HG03575 (cell line): Measurements from ENCODE around the gene ZRANB2.

Source experiments
- ATAC-seq: cut with Tn5 transposase; IDR thresholded peaks from one replicate; pipeline ENCODE4 v1.9.1; 2021; ENCODE audit not compliant: unreplicated experiment, insufficient number of reproducible peaks, low FRiP score; ENCODE audit errors: extremely low read depth

Gene ZRANB2

DNA sequence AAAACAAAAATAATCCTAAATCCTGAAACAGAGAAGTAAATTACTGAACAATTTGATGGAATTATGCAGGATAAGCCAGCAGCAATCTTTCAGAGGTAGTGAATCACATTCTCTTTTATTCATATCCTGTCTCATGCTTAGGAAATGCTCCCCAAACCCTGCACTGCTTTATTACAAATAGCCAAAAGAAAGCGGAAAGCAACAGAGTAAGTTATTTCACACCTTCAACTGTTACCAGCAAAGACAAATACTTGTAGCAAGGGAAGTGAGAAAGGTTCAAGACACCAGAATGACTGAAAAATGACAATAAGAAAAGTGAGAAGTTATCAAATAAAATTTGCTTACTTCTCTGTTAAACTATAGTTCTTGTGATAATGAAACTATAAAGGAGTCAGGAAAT lies 6.2 kb downstream of the ZRANB2 start:
- ATAC-seq = no peak

DNA sequence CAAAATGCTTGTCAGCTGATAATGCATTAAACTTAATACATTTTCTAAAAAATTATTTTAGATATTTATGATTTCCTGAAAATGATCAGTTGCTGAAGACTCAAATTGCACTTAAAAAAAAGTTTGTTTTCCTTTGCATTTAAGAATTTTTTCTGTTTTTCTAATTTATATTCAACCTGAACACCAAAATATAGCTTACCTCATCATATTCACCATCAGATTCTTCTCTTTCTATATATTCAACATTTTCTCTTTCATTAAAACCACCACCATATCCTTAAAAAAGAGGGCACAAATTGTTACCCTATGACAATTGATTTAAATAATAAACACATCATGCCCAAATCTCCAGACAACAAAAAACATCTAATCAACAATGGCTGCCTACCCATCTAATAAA lies 8.6 kb downstream of the ZRANB2 start:
- ATAC-seq = no peak

DNA sequence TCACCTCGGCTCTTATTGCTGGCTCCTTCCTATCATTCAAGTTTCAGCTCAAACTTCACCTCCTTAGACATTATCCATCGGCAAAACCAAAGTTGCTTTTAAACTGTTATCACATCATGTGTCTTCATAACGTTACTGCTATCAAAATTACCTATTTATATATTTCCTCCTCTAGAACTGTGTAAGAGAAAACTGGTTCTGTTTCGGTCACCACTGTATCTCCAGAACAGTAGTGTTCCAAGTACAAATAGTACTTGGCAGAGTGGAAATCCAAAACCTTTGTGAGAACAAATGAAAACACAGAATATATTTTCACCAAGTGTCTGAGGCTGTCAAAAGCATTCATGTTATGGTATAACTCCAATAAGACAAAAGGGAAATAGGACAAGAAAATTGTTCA lies 9.1 kb downstream of the ZRANB2 start:
- no peak for ATAC-seq

DNA sequence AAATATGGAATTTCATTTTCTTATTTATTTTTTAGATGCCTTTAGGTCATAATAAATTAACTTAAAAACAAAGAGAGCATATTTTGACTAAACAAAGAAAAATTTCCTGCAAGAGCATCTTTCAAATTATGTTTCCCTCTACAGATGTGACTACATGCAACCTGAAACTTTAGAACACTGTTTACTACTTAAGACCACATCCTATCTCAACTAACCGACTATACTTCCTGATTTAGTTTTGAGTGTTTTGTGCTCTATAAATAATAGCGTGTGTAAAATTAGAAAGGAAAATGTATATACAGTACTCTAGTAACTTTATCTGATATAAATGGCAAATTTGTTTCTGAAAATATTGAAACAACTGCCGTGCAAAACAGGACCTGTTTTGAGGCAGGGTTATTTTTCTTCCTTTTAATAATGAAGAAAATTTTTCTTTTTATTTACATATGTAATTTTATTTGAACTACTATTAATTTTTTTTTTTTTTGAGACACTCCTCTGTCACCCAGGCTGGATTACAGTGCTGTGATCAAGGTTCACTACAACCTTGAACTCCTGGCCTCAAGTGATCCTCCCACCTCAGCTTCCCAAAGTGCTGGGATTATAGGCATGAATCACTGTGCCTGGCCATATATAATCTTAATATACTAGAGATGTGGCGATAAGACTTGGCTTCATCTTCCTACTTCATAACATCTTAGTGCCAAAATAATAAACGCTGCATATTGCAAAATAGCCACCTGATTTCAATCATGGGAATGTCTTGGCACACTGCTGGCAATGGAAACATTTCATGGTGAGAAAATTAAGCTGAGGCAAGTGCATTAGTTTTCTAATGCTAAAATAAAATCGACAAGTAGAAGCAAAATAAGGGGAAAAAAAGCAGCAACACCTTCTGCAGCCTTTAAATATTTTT lies 12.3 kb downstream of the ZRANB2 start:
- peak; percentile 98 for ATAC-seq

DNA sequence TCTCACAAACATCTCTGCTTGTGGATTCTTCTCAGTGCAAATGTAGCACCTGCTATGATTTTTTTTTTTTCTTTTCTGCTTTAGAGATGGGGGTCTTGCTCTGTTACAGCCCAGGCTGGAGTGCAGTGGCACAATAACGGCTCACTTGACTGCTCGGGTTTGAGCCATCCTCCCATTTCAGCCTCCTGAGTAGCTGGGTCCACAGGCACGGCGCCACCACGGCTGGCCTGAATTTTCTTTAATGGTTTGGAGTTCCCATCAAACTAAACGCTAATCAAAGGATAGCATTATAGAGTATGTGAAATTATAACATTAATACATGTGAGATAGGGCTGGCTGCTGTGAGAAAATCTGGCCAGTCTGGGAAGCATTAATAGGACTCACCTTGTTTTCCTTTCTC lies 26.0 kb downstream of the ZRANB2 start:
- no peak for ATAC-seq

DNA sequence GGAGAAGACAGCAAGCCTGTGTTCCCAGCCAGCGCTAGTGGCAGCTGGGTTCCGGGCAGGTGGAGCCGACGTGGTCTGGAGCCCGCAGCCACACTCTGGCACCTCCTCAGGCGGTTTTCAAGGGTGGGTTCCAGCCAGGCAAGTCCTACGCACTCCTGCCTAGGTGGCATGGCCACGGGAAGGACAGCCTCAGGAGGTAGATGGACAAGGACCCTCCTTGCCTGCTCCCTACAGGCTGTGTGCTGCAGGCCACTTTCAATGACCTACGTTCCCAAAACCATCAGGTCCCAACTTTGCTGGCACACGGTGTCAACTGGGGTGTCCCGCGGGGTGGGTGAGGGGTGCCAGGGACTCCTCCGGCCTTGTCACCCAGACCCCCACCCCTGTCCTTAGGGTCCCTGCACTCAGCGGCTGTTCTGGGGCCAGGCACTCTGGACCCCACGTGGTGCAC lies 26.5 kb downstream of the ZRANB2 start:
- no peak for ATAC-seq

DNA sequence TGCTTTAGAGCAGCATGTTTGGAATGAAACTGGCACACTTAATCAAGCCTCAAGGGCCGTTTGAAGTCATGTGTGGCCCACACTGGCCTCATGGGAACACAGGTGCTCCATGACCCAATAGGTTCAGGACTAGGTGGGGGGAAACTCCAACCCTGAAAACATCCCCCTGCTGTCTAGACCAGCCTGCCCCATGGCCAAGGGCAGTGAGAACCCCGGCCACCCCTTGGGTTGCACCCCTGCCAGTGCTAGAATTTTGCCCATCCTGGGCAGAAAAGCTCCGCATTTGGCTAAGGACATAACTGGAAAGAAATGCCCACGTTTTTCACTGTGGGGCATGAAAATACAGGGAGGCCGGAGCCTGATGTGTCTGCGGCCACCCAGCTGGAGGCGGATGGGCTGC lies 27.1 kb downstream of the ZRANB2 start:
- no peak for ATAC-seq

DNA sequence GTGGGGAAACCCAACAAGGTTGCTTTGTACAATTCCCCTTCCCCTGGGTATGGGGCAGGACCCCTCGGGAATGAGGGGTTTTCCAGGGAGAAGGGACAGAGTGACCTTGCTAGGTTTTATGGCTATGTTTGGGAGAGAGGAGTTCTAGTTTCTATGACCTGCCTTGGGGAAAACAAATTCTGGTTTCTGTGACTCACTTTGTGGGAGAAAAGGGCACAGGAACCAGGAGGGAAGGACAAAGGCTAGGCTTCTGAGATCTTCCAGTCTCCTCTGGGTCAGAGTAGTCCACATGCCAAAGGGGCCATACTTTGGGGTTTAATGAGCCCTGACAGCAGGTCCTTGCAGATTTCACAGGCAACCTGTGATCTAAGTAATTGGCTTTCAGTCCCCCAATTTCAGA lies 27.7 kb downstream of the ZRANB2 start:
- no peak for ATAC-seq

DNA sequence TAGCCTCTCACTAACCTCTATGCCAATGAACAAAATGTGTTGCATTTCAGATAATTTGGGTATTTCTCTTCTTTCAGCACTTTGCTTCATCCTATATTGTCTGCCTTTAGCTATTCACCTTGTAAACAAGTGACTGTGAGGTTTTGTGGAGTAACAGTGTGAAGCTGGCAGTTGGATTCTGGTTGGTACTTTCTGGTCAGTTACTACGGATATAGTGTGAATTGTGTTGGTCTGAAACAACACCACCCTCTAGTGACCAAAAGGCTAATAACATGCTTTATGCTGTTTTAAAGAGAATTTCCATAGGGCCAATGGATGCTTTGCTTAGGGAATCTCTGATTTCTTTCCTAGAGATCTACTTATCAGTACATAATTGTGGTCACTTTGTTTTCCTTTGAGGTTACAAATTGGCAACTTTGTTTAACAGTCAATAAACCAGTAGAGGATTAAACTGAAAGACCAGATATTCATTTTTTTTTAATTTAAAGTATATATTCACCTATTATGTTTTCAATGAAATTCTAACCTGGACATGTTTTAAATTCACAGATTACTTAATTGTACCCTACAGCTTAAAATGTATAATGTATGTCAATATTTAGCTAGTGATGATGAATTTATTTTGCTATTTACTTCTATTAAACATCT lies 30.8 kb downstream of the ZRANB2 start:
- peak; percentile 52 for ATAC-seq

DNA sequence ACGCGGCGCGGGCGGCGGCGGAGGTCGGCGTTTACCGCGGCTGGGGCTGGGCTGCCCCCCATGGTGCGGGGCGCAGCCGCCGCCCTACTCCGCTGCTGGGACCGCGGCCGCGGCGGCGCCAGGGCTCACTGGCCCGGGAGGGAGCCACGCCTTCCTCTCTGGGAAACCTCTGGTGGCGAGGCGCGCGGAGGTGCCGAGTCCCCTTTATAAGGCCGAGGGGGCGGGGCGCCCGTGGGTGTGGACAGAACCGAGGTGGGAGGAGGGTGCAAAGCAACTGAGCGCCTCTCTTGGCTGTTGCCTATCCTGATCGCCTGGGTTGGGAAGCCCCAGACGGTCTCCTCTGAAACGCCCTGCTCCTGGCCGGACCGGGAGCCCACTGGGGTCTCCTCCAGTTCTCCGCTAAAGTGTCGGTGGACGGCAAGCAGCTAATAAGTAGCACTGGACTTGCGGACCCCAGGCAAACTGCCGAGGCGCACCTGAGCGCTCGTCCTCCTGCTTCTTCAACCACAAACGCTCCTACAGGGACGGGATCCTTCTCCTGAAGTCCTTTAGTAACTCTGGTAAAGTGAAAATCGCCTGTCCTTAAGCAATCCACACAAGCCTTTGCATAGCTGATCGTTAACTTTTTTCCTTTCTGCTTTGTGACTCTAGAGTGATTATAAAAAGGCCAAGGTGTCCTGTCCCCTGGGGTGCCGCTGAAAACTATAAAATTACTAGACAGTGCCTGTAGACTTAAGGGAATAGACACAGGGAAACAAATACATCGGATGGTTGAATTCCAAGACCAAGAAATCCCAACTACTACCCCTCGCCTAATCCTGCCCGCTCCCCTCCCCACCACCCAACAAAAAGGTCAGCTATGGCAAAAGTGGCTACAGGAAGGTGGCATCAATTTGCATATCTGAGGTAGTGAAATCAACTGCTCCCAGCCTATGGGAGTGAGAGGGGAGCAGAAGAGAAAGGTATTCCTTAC lies 32.9 kb downstream of the ZRANB2 start, which contains the start of gene PTGER3:
Gene PTGER3, minus strand, starts transcription at position 182 of the 973 bp plus-strand sequence. CDS start 239 bp downstream, outside the sequence.
- ATAC-seq = no peak

DNA sequence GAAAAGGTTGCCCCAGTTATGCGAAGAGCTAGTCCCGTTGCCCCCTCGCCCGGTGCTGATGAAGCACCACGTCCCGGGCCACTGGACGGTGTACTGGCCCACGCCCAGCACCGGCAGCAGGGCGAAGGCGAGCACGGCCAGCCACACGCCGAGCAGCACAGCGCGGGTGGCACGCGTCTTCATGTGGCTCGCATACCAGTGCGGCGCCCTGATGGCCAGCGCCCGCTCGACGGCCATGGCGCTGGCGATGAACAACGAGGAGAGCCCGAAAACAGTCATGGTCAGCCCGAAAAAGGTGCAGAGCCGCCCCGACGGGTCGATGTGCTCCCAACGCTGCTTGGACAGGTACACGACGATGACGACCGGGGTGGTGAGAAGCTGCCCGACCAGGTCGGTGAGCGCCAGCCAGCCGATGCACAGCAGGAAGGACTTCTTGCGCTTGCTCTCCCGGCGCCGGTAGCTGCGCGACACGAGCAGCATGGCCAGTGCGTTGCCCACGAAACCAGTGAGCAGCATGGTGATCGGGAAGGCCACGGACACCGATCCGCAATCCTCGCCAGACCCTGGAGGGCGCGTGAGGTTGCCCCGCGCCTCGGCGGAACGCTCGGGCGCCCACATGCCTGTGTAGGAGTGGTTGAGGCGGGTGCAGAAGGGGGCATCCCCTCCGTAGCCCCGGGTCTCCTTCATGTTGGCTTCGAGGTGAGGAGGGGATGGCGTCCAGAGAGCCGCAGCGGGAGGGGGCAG lies 33.8 kb downstream of the ZRANB2 start:
- ATAC-seq = no peak

DNA sequence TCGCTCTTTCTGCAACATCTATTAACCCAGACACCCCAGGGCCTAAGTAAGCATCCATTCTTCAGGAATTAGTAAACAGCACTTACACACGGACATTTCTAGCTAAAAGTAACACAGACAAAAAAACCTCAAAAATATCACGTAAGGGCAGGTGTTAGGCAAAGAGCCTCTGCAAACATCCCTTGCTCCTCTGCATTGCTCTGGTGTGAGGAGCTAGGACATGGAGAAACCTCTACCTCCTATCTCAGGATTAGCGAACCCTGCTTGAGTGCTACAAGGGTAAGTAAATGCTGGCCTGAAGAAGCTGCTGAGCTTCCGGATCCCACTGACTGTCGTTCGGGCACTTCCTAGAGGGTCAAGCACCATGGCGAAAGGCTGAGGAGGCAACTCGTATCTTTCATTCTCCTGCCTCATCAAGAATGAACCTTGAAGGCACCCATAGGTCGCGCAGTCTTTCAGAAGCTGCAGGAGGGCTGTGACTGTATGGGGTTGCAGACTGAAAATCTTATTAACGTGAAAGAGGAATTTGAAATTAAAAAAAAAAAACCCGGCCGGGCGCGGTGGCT lies 35.3 kb downstream of the ZRANB2 start:
- no peak for ATAC-seq

DNA sequence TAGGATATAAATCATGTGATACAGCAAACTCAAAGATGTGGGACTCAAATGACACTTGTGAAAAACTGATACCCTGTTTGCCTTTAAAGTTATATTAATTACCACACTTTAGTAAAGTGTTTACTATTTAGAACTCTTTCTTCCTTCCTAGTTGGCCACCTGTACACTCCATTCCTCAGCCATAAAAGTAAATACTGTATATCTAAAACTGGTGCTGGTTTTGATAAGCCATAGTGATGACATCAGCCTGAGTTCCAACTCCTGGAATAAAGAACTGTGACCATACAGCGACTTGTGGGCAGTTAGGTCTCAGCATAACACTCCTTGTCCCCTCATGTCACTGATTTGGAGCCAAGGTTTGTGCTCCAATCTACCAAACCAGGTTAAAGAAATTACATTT lies 36.0 kb downstream of the ZRANB2 start:
- ATAC-seq = no peak

DNA sequence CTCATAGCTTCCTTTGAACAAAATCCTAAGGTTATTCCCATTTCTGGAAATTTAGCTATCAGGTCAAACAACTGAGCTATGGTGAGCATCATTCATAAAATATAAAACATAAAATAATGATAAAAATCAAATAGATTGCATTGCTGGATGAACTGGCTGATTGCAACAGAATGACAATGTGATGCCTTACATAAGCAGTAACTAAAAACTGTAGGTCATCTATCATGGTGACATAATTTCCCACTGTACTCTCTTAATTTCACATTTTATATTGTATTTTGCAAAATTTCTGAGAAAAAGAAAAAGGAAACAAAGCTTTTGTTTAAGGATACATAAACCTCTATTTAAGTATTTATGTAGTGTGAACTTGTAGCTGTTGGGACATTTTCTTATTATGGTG lies 37.8 kb downstream of the ZRANB2 start:
- no peak for ATAC-seq

DNA sequence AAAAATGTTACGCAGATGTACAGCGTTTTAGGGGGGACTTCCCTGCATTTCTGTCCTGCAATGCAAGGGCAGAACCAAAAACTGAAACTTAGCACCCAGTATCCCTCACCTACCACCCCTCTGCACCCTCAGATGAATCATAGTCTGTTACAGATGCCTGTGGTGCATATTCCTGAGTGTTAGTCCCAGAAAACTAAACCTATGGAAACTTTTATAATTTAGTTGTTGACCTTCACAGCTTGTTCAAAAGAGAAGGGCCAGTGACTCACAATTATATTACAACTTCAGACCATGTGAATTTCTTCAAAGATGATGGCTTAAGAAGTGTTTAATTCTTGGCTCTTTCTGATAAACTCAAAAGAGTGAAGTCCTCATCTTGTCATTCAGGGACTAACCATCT lies 39.0 kb downstream of the ZRANB2 start:
- no peak for ATAC-seq

DNA sequence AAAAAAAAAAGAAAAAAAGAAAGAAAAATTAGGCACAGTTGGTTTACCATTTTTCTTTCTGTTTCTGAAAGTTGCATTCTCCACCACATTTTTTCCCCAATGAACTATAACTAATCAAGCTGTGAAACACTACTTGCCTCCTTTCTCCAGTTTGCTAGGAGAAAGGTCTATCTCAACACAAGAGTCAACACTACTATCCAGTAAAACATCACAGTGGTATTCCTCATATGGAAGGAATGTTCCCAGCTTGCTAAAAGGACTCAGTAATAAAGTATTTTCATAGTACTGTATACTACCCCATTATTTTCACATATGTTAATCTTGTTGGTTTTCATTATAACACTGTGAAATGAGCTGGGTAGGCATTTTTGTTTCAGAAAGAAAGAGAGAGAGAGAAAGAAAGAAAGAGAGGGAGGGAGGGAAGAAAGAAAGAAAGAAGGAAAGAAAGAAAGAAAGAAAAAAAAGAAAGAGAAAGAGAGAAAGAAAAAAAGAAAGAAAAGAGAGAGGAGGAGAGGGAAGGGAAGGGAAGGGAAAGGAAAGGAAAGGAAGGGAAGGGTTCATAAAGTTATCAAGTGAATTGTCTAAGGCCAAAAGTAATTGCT lies 41.1 kb downstream of the ZRANB2 start:
- ATAC-seq = no peak

DNA sequence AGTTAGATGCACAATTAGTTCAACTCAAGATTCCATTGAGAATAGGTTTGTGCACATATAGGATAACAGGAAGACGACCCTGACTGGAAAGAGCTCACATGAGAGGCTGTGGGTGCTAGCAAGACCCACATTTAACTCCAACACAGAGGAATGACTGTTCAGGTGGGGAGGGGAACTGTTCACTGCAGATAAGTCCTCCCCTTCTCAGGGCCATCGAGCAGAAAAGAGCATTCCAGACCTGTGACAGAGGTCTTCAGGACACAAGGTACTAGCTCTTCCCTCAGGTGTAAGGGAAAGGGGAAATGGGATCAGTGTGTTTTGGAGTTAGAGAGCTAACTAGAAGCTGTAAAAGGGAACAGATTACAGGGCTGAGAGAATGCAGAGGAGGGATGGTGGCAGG lies 41.9 kb downstream of the ZRANB2 start:
- ATAC-seq = no peak
